Measurements from ENCODE around the gene GMCL2.
A peak's percentile ranks its signal among the peaks of the same experiment; 100 is the strongest.

The GMCL2 gene

DNA sequence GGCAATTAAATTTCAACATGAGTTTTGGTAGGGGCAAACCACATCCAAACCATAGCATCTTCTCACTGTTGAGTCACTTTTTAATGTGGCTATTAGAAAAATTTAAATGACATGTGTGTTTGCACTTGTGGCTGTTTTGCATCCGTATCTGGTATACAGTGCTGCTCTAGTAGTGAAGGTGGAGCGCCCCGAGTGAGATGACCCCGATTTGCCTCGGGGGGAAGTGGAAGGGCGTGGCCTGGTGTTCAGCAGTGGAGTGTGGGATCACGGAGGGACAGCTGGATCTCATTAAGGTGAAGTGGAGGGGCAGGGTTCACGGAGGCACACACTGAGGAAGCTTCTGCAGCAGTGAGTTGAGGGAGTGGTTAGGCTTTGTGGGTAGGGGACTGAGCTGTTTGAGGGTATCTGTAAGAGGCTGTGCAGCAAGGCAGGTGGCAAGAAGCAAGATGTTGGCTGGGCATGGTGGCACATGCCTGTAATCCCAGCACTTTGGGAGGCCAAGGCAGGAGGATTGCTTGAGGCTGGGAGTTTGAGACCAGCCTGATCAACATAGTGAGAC is 6.2 kb upstream of the GMCL2 start:
- Mint-ChIP-seq H3K27ac (no peak overlapping the region), H3K9me3 (no peaks in the 10 kb centered on the region), H3K36me3 (ENCODE audit: low read depth) (no peaks in the 10 kb centered on the region), H3K4me3 (peak overlapping the region; percentile 17), H3K27me3 (ENCODE audit: low read depth) (peaks cover 41% of the 10 kb centered on the region), H3K4me1 (ENCODE audit: low read depth) (peaks cover 14% of the 10 kb centered on the region)

DNA sequence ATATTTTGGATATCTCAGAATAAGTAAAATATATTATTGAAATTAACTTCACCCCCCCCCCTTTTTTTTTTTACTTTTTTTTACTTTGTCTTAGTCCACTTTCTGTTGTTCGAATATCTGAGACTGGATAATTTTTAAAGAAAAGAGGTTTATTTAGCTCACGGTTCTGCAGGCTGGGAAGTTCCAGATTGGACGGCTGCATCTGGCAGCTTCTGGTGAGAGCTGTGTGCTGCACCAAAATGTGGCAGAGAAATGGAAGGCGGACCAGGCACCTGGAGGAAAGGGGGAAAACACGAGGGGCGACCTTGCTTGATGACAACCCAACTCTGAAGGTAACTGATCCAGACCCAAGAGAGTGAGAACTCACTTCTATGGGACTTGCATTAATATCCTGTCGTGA is 5.6 kb upstream of the GMCL2 start:
- Mint-ChIP-seq H3K9me3 (no peaks in the 10 kb centered on the region), H3K27ac (no peak overlapping the region), H3K4me3 (no peak overlapping the region), H3K4me1 (ENCODE audit: low read depth) (peaks cover 14% of the 10 kb centered on the region), H3K27me3 (ENCODE audit: low read depth) (peaks cover 42% of the 10 kb centered on the region), H3K36me3 (ENCODE audit: low read depth) (no peaks in the 10 kb centered on the region)

DNA sequence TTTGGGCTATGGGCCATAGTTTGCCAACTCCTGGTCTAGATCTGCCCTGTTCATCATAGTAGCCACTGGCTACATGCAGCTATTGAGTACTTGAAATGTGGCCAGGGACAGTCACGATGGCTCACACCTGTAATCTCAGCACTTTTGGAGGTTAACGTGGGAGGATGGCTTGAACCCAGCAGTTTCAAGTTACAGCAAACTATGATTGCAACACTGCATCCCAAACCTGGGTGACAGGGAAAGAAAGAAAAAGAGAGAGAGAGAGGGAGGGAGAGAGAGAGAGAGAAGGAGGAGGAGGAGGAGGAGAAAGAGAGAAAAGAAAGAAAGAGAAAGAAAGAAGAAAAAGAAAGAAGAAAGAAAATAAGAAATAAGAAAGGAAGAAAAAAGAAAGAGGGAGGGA is 5.1 kb upstream of the GMCL2 start:
- Mint-ChIP-seq H3K27ac (no peak overlapping the region), H3K4me1 (ENCODE audit: low read depth) (peaks cover 14% of the 10 kb centered on the region), H3K27me3 (ENCODE audit: low read depth) (peaks cover 42% of the 10 kb centered on the region), H3K36me3 (ENCODE audit: low read depth) (no peaks in the 10 kb centered on the region), H3K9me3 (no peaks in the 10 kb centered on the region), H3K4me3 (no peak overlapping the region)

DNA sequence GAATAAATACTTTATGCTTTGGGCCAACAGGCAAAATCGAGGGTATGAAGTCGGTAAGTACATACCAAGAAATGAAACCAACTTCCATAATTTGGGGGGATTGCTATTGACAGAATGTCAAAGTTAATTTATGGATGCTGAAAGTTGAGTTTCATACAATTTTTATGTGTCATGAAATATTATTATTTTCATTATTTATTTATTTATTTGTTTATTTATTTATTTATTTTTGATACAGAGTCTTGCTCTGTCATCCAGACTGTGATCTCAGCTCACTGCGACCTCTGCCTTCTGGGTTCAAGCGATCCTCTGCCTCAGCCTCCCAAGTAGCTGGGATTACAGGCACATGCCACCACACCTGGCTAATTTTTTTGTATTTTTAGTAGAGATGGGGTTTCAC is 4.5 kb upstream of the GMCL2 start:
- no peak overlapping the region for H3K4me3 Mint-ChIP-seq
- H3K9me3 Mint-ChIP-seq: no peaks in the 10 kb centered on the region
- H3K36me3 Mint-ChIP-seq (ENCODE audit: low read depth): no peaks in the 10 kb centered on the region
- H3K4me1 Mint-ChIP-seq (ENCODE audit: low read depth): peaks cover 14% of the 10 kb centered on the region
- H3K27me3 Mint-ChIP-seq (ENCODE audit: low read depth): peaks cover 42% of the 10 kb centered on the region
- H3K27ac Mint-ChIP-seq: no peak overlapping the region

DNA sequence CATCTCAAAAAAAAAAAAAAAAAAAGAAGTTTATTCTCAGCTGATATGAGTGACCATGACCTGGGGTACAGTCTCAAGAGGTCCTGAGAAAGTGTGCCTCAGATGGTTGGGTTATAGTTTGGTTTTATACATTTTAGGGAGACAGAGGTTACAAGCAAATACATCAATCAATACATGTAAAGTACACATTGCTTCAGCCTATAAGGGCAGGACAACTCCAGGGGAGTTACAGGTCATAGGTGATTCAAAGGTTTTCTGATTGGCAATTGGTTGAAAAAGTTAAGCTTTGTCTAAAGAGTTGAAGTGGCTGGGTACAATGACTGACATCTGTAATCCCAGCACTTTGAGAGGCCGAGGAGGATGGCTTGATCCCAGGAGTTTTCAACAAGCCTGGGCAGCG is 2.3 kb upstream of the GMCL2 start:
- Mint-ChIP-seq H3K9me3 (no peaks in the 10 kb centered on the region), H3K4me1 (ENCODE audit: low read depth) (peaks cover 14% of the 10 kb centered on the region), H3K4me3 (no peak overlapping the region), H3K36me3 (ENCODE audit: low read depth) (no peaks in the 10 kb centered on the region), H3K27ac (no peak overlapping the region), H3K27me3 (ENCODE audit: low read depth) (peaks cover 34% of the 10 kb centered on the region)

GRCh38 chr5:178186427-178186826 is 744 bp downstream of the GMCL2 start:
- peaks cover 12% of the 10 kb centered on the region for H3K27me3 Mint-ChIP-seq (ENCODE audit: low read depth)
- no peaks in the 10 kb centered on the region for H3K9me3 Mint-ChIP-seq
- H3K4me3 Mint-ChIP-seq: no peak overlapping the region
- no peak overlapping the region for H3K27ac Mint-ChIP-seq
- H3K4me1 Mint-ChIP-seq (ENCODE audit: low read depth): peaks cover 7% of the 10 kb centered on the region
- H3K36me3 Mint-ChIP-seq (ENCODE audit: low read depth): no peaks in the 10 kb centered on the region

GRCh38 chr5:178182158-178182876 is 4.9 kb downstream of the GMCL2 start:
- no peaks in the 10 kb centered on the region for H3K9me3 Mint-ChIP-seq
- H3K4me1 Mint-ChIP-seq (ENCODE audit: low read depth): peaks cover 7% of the 10 kb centered on the region
- H3K36me3 Mint-ChIP-seq (ENCODE audit: low read depth): no peaks in the 10 kb centered on the region
- no peak overlapping the region for H3K27ac Mint-ChIP-seq
- no peak overlapping the region for H3K4me3 Mint-ChIP-seq
- peaks cover 3% of the 10 kb centered on the region for H3K27me3 Mint-ChIP-seq (ENCODE audit: low read depth)

GRCh38 chr5:178180141-178180863 is 6.9 kb downstream of the GMCL2 start:
- no peaks in the 10 kb centered on the region for H3K36me3 Mint-ChIP-seq (ENCODE audit: low read depth)
- no peak overlapping the region for H3K4me3 Mint-ChIP-seq
- H3K27me3 Mint-ChIP-seq (ENCODE audit: low read depth): peaks cover 3% of the 10 kb centered on the region
- H3K9me3 Mint-ChIP-seq: no peaks in the 10 kb centered on the region
- H3K4me1 Mint-ChIP-seq (ENCODE audit: low read depth): peaks cover 7% of the 10 kb centered on the region
- no peak overlapping the region for H3K27ac Mint-ChIP-seq

GRCh38 chr5:178177569-178177968 is 9.6 kb downstream of the GMCL2 start:
- peaks cover 7% of the 10 kb centered on the region for H3K4me1 Mint-ChIP-seq (ENCODE audit: low read depth)
- H3K27ac Mint-ChIP-seq: no peak overlapping the region
- H3K4me3 Mint-ChIP-seq: no peak overlapping the region
- H3K9me3 Mint-ChIP-seq: no peaks in the 10 kb centered on the region
- peaks cover 3% of the 10 kb centered on the region for H3K27me3 Mint-ChIP-seq (ENCODE audit: low read depth)
- no peaks in the 10 kb centered on the region for H3K36me3 Mint-ChIP-seq (ENCODE audit: low read depth)

DNA sequence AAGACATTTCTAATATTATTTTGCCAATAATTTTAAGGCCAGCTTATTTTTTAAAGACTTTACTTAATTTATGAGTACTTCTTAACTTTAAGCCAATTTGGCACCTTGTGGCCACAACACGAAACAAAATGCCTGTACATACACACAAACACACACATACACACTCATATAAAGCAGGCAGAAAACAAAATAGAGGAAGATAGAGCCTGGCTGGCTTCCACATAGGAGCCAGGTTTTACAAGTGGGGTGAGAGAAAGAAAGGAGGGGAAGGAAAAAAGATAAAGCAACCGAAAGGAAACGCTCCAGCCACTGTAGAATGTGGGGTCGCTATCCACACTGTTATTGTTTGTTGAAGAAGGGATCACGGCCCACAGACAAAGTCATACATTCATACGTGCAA is 10.4 kb downstream of the GMCL2 start:
- Mint-ChIP-seq H3K27ac (no peak overlapping the region), H3K36me3 (ENCODE audit: low read depth) (no peaks in the 10 kb centered on the region), H3K27me3 (ENCODE audit: low read depth) (peaks cover 3% of the 10 kb centered on the region), H3K4me1 (ENCODE audit: low read depth) (no peaks in the 10 kb centered on the region), H3K4me3 (no peak overlapping the region), H3K9me3 (no peaks in the 10 kb centered on the region)

- no peak overlapping the region for H3K4me3 Mint-ChIP-seq
- H3K9me3 Mint-ChIP-seq: no peaks in the 10 kb centered on the region
These were observed 12.7 kb downstream of the GMCL2 start for GRCh38 chr5:178174456-178174855.

DNA sequence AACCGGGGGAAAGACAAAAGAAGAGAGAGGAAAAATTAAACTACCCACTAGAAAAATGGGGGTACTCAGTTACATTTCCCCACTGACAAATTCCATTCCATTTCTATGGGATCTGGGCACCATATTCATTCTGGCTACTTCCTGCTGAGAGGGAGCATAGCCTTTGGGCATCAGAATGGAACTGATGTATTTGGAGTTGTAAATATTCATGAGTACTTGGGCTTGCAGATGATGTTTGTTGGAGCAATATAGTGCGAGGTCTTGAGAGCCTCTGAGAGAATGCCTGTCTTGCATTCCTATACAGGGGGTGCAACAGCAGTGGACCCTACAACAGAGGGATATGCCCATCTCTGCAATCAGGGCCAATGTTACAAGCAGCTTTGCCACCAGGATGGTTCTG is 16.7 kb downstream of the GMCL2 start:
- Mint-ChIP-seq H3K27ac (no peak overlapping the region), H3K9me3 (no peaks in the 10 kb centered on the region)

More at GRCh38 chr5:178174456-178174855, 12.7 kb downstream of the GMCL2 start:
- no peak overlapping the region for H3K27ac Mint-ChIP-seq
- peaks cover 3% of the 10 kb centered on the region for H3K27me3 Mint-ChIP-seq (ENCODE audit: low read depth)
- H3K36me3 Mint-ChIP-seq (ENCODE audit: low read depth): no peaks in the 10 kb centered on the region
- no peaks in the 10 kb centered on the region for H3K4me1 Mint-ChIP-seq (ENCODE audit: low read depth)

DNA sequence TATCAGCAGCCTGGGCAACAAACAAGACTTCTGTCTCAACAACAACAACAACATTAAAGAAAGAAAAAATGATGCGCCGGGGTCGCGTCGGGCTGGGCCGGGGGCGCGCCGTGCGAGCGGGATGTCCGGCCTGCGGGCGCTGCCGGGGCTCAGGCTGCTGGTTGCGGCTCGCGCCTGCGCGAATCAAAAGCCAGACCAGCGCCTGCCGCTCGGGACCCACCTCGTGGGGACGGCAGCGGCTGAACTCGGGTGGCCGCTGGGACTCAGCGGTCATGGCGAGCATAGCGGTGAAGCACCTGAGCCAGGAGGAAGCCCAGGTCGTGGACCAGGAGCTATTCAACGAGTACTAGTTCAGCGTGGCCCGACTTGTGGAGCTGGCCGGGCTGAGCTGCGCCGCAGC is 21.6 kb downstream of the GMCL2 start:
- H3K27me3 Mint-ChIP-seq (ENCODE audit: low read depth): peaks cover 28% of the 10 kb centered on the region
- H3K9me3 Mint-ChIP-seq: no peaks in the 10 kb centered on the region
- no peak overlapping the region for H3K27ac Mint-ChIP-seq
- H3K36me3 Mint-ChIP-seq (ENCODE audit: low read depth): no peaks in the 10 kb centered on the region
- H3K4me3 Mint-ChIP-seq: no peak overlapping the region
- peaks cover 7% of the 10 kb centered on the region for H3K4me1 Mint-ChIP-seq (ENCODE audit: low read depth)

More for the DNA sequence above, 16.7 kb downstream of the GMCL2 start:
- Mint-ChIP-seq H3K4me3 (no peak overlapping the region), H3K4me1 (ENCODE audit: low read depth) (no peaks in the 10 kb centered on the region), H3K27me3 (ENCODE audit: low read depth) (peaks cover 10% of the 10 kb centered on the region), H3K36me3 (ENCODE audit: low read depth) (no peaks in the 10 kb centered on the region)

DNA sequence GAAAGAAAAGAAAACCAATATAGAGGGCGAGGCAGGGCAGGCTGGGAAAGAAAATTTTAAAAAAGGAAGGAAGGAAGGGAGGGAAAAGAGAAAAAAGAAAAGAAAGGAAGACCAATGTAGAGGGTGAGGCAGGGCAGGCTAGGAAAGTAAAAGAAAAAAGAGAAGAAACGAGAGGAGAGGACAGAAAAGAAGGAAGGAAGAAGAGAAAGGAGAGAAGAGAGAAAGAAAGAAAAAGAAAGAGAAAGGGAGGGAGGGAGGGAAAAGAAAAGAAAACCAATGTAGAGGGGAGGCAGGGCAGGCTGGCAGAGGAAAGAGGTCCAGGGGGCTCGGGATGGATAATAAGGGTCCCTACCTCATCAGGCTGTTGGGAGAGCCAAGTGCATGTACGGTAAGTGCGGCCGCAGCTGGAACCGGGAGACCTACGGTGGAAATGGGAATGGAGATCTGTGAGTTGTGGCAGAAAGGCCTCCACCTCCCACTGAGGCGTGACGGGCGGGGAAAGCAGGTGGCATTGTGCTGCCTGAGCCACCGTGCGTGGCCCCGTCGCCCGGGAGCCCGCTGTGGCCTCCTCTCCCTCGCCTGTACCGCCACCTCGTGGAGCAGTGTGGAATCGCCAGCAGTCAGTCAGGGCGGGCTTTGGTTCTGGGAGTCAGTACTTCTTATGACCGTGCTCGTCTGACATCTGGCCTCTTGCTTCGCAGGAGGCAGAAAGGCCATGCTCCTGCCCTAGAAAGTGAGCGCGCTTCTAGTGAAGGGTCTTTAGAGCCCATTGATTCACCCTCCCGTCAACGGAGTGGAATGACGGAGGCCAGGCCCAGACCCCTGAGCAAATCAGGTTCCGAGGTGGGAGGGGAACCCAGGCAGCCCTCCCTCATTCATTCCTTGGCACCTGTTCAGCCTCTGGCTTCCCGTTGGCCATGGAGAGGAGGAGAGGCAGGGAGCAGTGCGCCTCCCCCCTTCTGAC is 23.1 kb downstream of the GMCL2 start:
- Mint-ChIP-seq H3K27me3 (ENCODE audit: low read depth) (peaks cover 22% of the 10 kb centered on the region), H3K4me3 (peak overlapping the region; percentile 48), H3K27ac (no peak overlapping the region)

More for the DNA sequence above, 23.1 kb downstream of the GMCL2 start:
- Mint-ChIP-seq H3K4me1 (ENCODE audit: low read depth) (peaks cover 7% of the 10 kb centered on the region), H3K9me3 (no peaks in the 10 kb centered on the region), H3K36me3 (ENCODE audit: low read depth) (no peaks in the 10 kb centered on the region)
